Neural crest cell (in vitro differentiated cells): ENCODE measurements around the gene ABCA3. TPM values are rescaled to one million over a fixed set of nuclear protein-coding genes. Genes with fewer than 3 reads are reported as not detected.

Experiments
- DNase-seq: peaks from one replicate; pipeline ENCODE4 v3.0.0; 2021; ENCODE audit warnings: low read depth, mixed read lengths, low spot score
- H3K27ac Mint-ChIP-seq: one replicate; pipeline ENCODE4 v1.8.0; 2021; ENCODE audit warnings: mild to moderate bottlenecking, mixed read lengths; ENCODE audit not compliant: unreplicated experiment
- H3K27me3 Mint-ChIP-seq: 2 replicates; pipeline ENCODE4 v1.8.0; 2021; ENCODE audit warnings: low read depth, mild to moderate bottlenecking, mixed read lengths
- H3K36me3 Mint-ChIP-seq: 2 replicates; pipeline ENCODE4 v1.8.0; 2021; ENCODE audit warnings: low read depth, mild to moderate bottlenecking, mixed read lengths
- H3K4me1 Mint-ChIP-seq: 2 replicates; pipeline ENCODE4 v1.8.0; 2021; ENCODE audit warnings: mixed read lengths
- H3K4me3 Mint-ChIP-seq: one replicate; pipeline ENCODE4 v1.8.0; 2021; ENCODE audit warnings: mild to moderate bottlenecking, mixed read lengths
- H3K9me3 Mint-ChIP-seq: 2 replicates; pipeline ENCODE4 v1.8.0; 2021; ENCODE audit warnings: mixed read lengths
- total RNA-seq: library from RNA; stranded (reverse); gene quantifications from 2 replicates; pipeline ENCODE4 v1.2.1, GENCODE V29; 2021
- TF ChIP-seq, protein P1 (sequence below): fragments of 200-600 bp; sonication (generic); conservative IDR thresholded peaks from 2 replicates; pipeline ENCODE4 v1.5.0; 2021; ENCODE audit warnings: antibody characterized with exemption, mild to moderate bottlenecking

Gene ABCA3
- total RNA-seq, 1 donor from 2014 or later, result 19.6 TPM

DNA sequence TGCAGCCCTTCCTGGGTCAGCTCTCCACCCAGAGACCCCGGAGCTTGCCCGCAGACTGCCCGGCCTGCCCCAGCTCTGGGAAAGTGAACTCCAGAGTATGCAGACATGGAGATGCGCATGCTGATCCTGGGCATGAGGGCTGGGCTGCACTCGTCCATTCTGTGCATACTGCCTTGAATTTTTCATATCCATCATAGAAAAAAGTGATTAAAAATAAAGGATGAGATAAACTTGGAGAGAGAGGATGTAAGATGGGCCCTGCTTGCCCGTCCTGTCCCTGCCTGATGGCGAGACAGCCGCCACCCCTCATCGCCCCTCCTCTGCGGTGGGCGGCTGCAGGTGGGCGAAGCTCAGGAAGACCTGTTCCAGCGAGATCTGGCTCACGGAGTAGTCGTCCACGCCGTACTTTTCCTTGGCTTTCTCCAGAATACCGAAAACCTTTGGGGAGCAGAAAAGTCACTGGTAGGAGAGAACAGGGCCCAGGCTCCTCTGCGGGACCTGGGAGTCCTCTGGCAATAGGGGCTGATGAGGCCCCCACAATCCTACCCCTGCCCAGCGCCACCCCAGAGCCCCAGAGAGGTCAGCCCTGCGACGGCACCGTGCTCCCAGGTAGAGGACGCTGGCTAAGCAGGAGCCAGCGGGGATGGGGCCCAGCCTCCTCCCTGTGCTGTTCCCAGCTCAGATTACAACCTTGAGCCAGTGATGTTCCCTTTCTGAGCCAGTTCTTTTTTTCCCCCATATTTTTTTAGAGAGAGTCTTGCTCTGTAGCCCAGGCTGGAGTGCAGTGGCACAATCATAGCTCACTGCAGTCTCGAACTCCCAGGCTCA lies 63.9 kb downstream of the ABCA3 start:
- DNase-seq, result no peak
- Mint-ChIP-seq H3K27me3 (no peaks in the 10 kb centered on the region), H3K4me3 (no peak overlapping the region), H3K9me3 (no peaks in the 10 kb centered on the region), H3K36me3 (no peaks in the 10 kb centered on the region), H3K27ac (no peak overlapping the region), H3K4me1 (no peaks in the 10 kb centered on the region)
- TF ChIP-seq, protein P1, sequence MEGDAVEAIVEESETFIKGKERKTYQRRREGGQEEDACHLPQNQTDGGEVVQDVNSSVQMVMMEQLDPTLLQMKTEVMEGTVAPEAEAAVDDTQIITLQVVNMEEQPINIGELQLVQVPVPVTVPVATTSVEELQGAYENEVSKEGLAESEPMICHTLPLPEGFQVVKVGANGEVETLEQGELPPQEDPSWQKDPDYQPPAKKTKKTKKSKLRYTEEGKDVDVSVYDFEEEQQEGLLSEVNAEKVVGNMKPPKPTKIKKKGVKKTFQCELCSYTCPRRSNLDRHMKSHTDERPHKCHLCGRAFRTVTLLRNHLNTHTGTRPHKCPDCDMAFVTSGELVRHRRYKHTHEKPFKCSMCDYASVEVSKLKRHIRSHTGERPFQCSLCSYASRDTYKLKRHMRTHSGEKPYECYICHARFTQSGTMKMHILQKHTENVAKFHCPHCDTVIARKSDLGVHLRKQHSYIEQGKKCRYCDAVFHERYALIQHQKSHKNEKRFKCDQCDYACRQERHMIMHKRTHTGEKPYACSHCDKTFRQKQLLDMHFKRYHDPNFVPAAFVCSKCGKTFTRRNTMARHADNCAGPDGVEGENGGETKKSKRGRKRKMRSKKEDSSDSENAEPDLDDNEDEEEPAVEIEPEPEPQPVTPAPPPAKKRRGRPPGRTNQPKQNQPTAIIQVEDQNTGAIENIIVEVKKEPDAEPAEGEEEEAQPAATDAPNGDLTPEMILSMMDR, result no peak

DNA sequence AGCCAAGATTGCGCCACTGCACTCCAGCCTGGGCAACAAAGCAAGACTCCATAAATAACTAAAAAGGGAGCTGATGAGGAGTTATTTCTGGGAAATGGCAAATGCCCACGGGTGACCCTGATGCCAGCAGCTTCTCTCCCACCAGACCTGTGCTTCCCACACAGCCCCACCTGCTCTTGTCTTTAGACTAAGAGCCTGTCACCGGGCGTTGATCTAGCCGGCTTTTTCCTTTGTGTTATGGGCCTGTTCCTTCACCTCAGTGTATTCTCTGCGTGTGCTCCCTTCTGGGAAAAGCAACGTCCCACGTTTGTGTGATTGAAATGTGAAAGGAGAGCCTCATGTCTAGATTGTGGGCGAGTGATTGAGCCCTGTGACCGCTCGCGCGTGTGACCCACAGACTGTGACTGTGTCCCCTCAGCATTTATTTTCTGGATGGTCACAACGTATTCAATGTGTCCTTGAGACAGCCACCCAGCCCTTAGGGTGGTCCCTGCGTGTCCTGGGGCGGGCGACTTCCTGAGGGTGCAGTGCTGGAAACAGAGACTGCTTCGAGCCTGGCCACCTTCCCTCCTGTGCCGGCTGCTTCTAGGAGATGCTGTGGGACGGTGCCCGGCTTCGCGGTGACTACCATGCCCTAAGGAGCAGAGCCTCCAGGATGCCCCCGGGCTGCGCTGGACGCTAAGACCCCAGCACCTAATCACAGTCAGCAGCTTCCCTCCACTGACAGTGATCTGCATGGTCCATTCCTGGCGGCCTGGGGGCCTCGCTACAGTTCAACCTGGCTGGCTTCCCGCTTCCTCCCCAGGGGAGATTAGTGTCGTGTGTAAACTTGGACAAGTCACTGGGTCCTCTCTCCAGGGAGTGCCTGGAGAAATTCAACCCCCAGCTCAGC lies 64.8 kb downstream of the ABCA3 start:
- Mint-ChIP-seq H3K36me3 (no peaks in the 10 kb centered on the region), H3K9me3 (no peaks in the 10 kb centered on the region), H3K27ac (no peak overlapping the region), H3K4me1 (no peaks in the 10 kb centered on the region), H3K27me3 (no peaks in the 10 kb centered on the region), H3K4me3 (peak overlapping the region; percentile 49)
- no peak for DNase-seq
- TF ChIP-seq, protein P1, result no peak

DNA sequence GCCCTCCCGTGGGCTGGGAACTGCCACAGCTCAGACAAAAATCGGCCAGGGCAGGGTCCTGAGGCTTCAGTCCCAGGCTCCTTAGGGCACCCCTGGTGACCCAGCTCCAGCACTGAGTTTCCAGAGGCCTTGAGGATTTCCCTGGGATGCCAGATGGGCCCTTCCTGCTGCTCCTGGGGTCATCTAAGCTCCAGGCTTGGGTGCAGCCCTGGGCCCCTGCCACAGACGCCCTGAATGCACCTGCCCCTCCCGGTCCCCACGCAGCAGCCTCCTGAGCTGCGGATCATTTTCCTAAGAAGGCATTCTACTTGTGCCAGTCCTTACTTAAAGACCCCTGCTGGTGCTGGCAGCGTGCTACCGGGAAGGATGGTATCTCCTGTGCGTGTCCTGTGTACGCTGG lies 66.6 kb downstream of the ABCA3 start:
- H3K9me3 Mint-ChIP-seq, result no peaks in the 10 kb centered on the region
- H3K36me3 Mint-ChIP-seq, result no peaks in the 10 kb centered on the region
- no peak overlapping the region for H3K27ac Mint-ChIP-seq
- peaks cover 8% of the 10 kb centered on the region for H3K4me1 Mint-ChIP-seq
- TF ChIP-seq, protein P1, result no peak
- DNase-seq, result no peak
- H3K4me3 Mint-ChIP-seq, result no peak overlapping the region
- H3K27me3 Mint-ChIP-seq, result no peaks in the 10 kb centered on the region

DNA sequence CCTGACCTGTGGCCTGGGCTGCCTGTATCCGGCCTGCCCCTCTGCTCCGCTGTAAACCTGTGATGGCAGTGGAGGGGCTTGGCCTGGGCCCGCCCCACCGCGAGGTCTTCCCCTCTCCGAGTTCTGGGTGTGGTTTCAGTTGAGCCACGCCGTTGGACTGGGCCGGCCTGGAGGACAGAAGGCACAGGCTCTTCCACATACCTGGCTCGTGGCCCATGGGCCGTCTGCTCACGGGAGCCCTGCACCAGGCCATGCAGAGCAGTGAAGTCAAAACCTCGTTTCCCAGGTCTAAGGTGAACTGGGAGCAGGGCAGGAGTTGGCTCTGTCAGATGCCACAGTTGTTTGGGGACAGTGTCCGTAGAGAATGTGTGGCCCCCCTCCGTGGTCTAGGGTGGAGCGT lies 67.0 kb downstream of the ABCA3 start:
- DNase-seq, result no peak
- Mint-ChIP-seq H3K9me3 (no peaks in the 10 kb centered on the region), H3K27me3 (no peaks in the 10 kb centered on the region), H3K36me3 (no peaks in the 10 kb centered on the region), H3K4me3 (peak overlapping the region; percentile 49), H3K4me1 (peaks cover 8% of the 10 kb centered on the region), H3K27ac (no peak overlapping the region)
- TF ChIP-seq, protein P1, result no peak

DNA sequence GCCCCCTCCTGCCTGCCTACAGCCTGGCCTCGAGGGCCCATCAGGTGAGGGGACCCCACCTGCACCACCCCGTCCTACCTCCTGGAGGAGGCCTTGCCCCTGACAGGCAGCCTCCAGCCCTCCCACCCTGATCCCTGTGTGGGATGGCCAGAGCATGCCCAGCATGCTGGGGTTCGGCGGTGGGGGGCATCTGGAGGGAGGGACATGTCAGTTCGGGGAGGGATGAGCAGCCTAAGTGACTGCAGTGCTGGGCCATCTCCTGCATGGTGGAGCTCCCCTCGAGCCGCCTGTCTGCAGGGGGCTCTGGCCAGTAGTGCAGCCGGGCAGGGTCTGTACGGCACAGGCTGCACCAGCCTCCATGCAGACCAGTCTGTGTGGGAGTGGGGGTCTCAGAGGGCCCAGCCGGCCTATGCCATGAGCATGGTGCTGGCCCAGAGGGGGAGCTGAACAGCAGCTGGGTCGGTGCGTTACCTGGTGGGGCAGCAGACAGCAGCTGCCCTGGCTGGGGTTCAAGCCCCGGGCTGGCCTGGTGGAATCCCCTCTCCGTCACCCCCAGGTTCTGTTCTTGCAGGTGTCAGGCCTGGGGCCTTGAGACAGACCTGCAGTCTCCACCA lies 68.6 kb downstream of the ABCA3 start:
- Mint-ChIP-seq H3K9me3 (no peaks in the 10 kb centered on the region), H3K27ac (no peak overlapping the region), H3K36me3 (no peaks in the 10 kb centered on the region), H3K4me1 (peaks cover 9% of the 10 kb centered on the region), H3K27me3 (no peaks in the 10 kb centered on the region), H3K4me3 (no peak overlapping the region)
- no peak for DNase-seq
- TF ChIP-seq, protein P1, result no peak
